NB4 (cell line): ENCODE data around the gene TMA7.

Experiments
- MAX ChIP-seq: IDR thresholded peaks from 2 replicates; pipeline ENCODE4 v1.6.1; 2011; ENCODE audit warnings: low read depth, low read length
- MYC ChIP-seq: IDR thresholded peaks from 2 replicates; pipeline ENCODE4 v1.6.1; 2011; ENCODE audit warnings: low read depth, low read length
- POLR2A ChIP-seq: IDR thresholded peaks from 2 replicates; pipeline ENCODE4 v1.6.1; 2011; ENCODE audit warnings: mild to moderate bottlenecking; ENCODE audit not compliant: insufficient read length; ENCODE audit errors: extremely low read depth
- TF ChIP-seq, protein P1 (sequence below): IDR thresholded peaks from one replicate; pipeline ENCODE4 v1.5.1; 2012; ENCODE audit warnings: low read depth, low read length

GRCh38 chr3:48433472-48434118 is 6.5 kb upstream of the TMA7 start:
- TF ChIP-seq, protein P1, sequence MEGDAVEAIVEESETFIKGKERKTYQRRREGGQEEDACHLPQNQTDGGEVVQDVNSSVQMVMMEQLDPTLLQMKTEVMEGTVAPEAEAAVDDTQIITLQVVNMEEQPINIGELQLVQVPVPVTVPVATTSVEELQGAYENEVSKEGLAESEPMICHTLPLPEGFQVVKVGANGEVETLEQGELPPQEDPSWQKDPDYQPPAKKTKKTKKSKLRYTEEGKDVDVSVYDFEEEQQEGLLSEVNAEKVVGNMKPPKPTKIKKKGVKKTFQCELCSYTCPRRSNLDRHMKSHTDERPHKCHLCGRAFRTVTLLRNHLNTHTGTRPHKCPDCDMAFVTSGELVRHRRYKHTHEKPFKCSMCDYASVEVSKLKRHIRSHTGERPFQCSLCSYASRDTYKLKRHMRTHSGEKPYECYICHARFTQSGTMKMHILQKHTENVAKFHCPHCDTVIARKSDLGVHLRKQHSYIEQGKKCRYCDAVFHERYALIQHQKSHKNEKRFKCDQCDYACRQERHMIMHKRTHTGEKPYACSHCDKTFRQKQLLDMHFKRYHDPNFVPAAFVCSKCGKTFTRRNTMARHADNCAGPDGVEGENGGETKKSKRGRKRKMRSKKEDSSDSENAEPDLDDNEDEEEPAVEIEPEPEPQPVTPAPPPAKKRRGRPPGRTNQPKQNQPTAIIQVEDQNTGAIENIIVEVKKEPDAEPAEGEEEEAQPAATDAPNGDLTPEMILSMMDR, result no peak
- TF ChIP-seq POLR2A, result no peak
- no peak for TF ChIP-seq MAX
- TF ChIP-seq MYC, result no peak
